Endothelial cell (in vitro differentiated cells): ENCODE data around the gene CHIT1. TPM values are rescaled to one million over a fixed set of nuclear protein-coding genes. Genes with fewer than 3 reads are reported as not detected.

Experiments used
- DNase-seq: peaks from one replicate; pipeline ENCODE4 v3.0.0; 2021; ENCODE audit warnings: low spot score
- H3K27ac Mint-ChIP-seq: one replicate; pipeline ENCODE4 v1.8.0; 2021; ENCODE audit warnings: mixed read lengths, inconsistent platforms; ENCODE audit not compliant: unreplicated experiment
- H3K27me3 Mint-ChIP-seq: one replicate; pipeline ENCODE4 v1.8.0; 2021; ENCODE audit warnings: mild to moderate bottlenecking, moderate library complexity, mixed read lengths, inconsistent platforms; ENCODE audit not compliant: unreplicated experiment
- H3K36me3 Mint-ChIP-seq: one replicate; pipeline ENCODE4 v1.8.0; 2021; ENCODE audit warnings: mild to moderate bottlenecking, low read depth, mixed read lengths, inconsistent platforms; ENCODE audit not compliant: unreplicated experiment
- H3K4me1 Mint-ChIP-seq: one replicate; pipeline ENCODE4 v1.8.0; 2021; ENCODE audit warnings: mild to moderate bottlenecking, mixed read lengths, inconsistent platforms; ENCODE audit not compliant: unreplicated experiment
- H3K4me3 Mint-ChIP-seq: one replicate; pipeline ENCODE4 v1.8.0; 2021; ENCODE audit warnings: mild to moderate bottlenecking, mixed read lengths, inconsistent platforms; ENCODE audit not compliant: unreplicated experiment
- H3K9me3 Mint-ChIP-seq: one replicate; pipeline ENCODE4 v1.8.0; 2021; ENCODE audit warnings: mixed read lengths, inconsistent platforms; ENCODE audit not compliant: unreplicated experiment
- total RNA-seq: library from RNA; stranded (reverse); fragmentation: NEBNext Ultra II Directional; extraction: Animal tissue kit (Norgen Biotek cat#: 25700); gene quantifications from one replicate; pipeline ENCODE4 v1.2.1, GENCODE V29; 2021; ENCODE audit not compliant: unreplicated experiment
- TF ChIP-seq, protein P1 (sequence below): fragments of 200-600 bp; sonication (generic); IDR thresholded peaks from one replicate; pipeline ENCODE4 v1.5.0; 2021; ENCODE audit warnings: antibody characterized with exemption; ENCODE audit not compliant: unreplicated experiment

CHIT1 gene
- total RNA-seq, 1 donor from 2014 or later, result not detected

DNA sequence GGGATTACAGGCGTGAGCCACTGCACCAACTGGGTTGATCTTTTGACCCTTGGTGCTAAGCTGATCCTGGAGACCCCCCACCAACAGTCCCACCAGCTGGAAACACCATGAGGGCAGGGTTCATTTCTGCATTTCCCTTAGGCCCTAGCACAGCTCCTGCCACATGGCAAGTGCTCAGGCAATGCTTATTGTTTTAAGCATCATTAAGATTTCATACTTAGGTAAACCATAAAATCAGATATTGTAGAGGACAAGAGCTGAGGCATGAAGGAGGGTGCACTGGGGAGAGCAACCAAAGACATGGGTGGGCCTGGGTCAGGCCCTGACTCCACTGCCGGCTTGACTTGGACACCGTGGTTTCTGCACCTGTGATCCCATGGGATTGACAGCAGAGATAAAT is 17.7 kb downstream of the CHIT1 start:
- no peak overlapping the region for H3K27ac Mint-ChIP-seq
- H3K36me3 Mint-ChIP-seq, result no peaks in the 10 kb centered on the region
- peaks cover 6% of the 10 kb centered on the region for H3K27me3 Mint-ChIP-seq
- TF ChIP-seq, protein P1, sequence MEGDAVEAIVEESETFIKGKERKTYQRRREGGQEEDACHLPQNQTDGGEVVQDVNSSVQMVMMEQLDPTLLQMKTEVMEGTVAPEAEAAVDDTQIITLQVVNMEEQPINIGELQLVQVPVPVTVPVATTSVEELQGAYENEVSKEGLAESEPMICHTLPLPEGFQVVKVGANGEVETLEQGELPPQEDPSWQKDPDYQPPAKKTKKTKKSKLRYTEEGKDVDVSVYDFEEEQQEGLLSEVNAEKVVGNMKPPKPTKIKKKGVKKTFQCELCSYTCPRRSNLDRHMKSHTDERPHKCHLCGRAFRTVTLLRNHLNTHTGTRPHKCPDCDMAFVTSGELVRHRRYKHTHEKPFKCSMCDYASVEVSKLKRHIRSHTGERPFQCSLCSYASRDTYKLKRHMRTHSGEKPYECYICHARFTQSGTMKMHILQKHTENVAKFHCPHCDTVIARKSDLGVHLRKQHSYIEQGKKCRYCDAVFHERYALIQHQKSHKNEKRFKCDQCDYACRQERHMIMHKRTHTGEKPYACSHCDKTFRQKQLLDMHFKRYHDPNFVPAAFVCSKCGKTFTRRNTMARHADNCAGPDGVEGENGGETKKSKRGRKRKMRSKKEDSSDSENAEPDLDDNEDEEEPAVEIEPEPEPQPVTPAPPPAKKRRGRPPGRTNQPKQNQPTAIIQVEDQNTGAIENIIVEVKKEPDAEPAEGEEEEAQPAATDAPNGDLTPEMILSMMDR, result no peak
- DNase-seq, result no peak
- H3K4me3 Mint-ChIP-seq, result no peak overlapping the region
- H3K9me3 Mint-ChIP-seq, result no peaks in the 10 kb centered on the region
- peaks cover 8% of the 10 kb centered on the region for H3K4me1 Mint-ChIP-seq

DNA sequence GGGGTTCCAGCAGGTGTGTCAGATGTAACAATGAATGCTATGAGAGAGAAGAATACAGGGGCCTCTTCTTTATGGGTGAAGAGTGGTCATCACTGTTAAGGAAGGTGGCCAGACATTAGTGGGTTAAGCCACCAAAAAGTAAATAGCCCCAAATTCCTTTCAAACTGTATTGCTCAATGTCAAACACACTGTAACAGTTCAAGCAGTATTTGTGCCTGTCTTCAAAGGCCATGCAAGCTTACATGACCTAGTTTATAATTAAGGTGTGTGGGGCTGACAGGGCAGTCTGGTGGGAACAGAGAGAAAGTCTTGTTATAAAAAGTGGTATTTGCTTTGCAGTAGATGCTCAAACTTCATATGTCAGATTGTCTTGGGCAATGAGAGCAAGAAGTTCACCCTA is 18.5 kb downstream of the CHIT1 start:
- H3K36me3 Mint-ChIP-seq, result no peaks in the 10 kb centered on the region
- no peak overlapping the region for H3K27ac Mint-ChIP-seq
- peaks cover 6% of the 10 kb centered on the region for H3K27me3 Mint-ChIP-seq
- TF ChIP-seq, protein P1, result no peak
- DNase-seq, result no peak
- no peak overlapping the region for H3K4me3 Mint-ChIP-seq
- no peaks in the 10 kb centered on the region for H3K9me3 Mint-ChIP-seq
- H3K4me1 Mint-ChIP-seq, result peaks cover 6% of the 10 kb centered on the region

DNA sequence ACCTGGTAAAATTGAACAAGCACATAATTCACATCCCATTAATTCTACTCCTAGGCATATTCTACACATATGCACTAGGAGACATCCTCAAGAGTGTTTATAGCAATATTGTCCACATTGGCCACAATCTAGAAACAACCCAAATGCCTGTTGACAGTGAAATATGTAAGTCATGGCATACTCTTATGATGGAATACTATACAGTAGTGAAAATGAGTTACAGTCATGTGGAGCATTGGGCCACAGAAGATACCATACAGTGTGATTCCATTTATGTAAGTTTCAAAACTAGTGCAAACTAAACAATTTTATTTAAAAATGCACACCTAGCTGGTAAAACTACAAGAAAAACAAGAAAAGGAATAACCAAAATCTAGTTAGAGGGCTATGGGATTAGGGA is 19.1 kb downstream of the CHIT1 start:
- Mint-ChIP-seq H3K9me3 (no peaks in the 10 kb centered on the region), H3K4me3 (no peak overlapping the region), H3K4me1 (peaks cover 6% of the 10 kb centered on the region), H3K36me3 (no peaks in the 10 kb centered on the region), H3K27me3 (peaks cover 6% of the 10 kb centered on the region), H3K27ac (no peak overlapping the region)
- TF ChIP-seq, protein P1, result no peak
- DNase-seq, result no peak

DNA sequence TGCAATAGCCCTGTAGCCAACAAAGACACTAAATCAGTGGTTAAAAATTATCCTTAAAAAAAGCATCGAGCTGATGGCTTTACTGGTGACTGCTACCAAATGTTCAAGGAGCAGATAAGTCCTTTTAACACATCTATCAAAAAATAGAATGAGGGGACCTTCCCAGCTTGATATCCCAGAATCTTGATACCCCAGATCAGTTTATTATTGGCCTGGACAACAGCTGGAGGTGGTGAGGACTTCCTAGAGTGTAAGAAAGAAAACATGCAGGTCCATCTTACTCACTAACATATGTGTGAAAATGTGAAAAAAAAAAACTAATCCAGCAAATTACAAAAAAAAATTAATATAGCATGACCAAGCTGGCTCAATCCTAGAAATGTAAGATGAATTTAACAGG is 21.3 kb downstream of the CHIT1 start:
- H3K27ac Mint-ChIP-seq, result no peak overlapping the region
- H3K36me3 Mint-ChIP-seq, result no peaks in the 10 kb centered on the region
- H3K4me3 Mint-ChIP-seq, result no peak overlapping the region
- peaks cover 2% of the 10 kb centered on the region for H3K27me3 Mint-ChIP-seq
- peaks cover 2% of the 10 kb centered on the region for H3K4me1 Mint-ChIP-seq
- DNase-seq, result no peak
- TF ChIP-seq, protein P1, result no peak
- H3K9me3 Mint-ChIP-seq, result no peaks in the 10 kb centered on the region

DNA sequence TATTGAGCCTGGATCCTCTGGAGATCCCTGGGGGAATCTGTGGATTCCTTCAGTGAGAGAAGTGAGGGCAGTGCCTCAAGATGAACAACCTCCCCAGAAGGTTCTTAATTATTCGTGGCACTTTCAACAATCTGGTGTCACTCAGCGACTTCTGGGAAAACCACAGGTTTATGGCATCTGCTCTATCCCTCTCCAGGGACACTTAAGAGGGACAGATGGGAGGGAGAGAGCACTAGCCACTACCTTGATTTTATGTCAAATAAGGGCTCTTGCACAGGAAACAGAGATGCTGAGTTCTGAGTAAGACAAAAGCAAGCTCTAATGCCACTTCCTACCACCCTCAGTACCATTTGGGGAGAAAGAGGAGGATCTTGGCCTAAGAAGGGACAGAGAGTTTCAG is 21.7 kb downstream of the CHIT1 start:
- Mint-ChIP-seq H3K4me1 (peaks cover 4% of the 10 kb centered on the region), H3K27me3 (peaks cover 2% of the 10 kb centered on the region), H3K4me3 (no peak overlapping the region), H3K27ac (no peak overlapping the region), H3K36me3 (no peaks in the 10 kb centered on the region), H3K9me3 (no peaks in the 10 kb centered on the region)
- DNase-seq, result no peak
- TF ChIP-seq, protein P1, result no peak
